NOMO-1 treated with DMSO at 0.1 percent for 48 hours (cell line): ENCODE results near the gene VAMP2.
A peak's percentile ranks its signal among the peaks of the same experiment; 100 is the strongest.

Experiments used
- DNase-seq: peaks from one replicate; lab custom pipeline; 2025; ENCODE audit not compliant: unreplicated experiment; lab: John Stamatoyannopoulos, UW

Gene VAMP2

GRCh38 chr17:8124350-8125153 lies 38.2 kb downstream of the VAMP2 start:
- DNase-seq: no peak

- DNase-seq: no peak
These were observed 38.9 kb downstream of the VAMP2 start, which contains the start of gene HES7 for GRCh38 chr17:8123695-8124349. TSS of gene HES7 (minus strand) at chr17:8124106. CDS start at chr17:8124084, 22 bp downstream.

GRCh38 chr17:8122924-8123694 lies 39.6 kb downstream of the VAMP2 start:
- DNase-seq: no peak

- no peak for DNase-seq
These were observed 40.3 kb downstream of the VAMP2 start for GRCh38 chr17:8122422-8122923.

GRCh38 chr17:8121681-8122421 lies 40.9 kb downstream of the VAMP2 start:
- DNase-seq: peak; percentile 44

GRCh38 chr17:8121407-8121680 lies 41.4 kb downstream of the VAMP2 start:
- no peak for DNase-seq

- DNase-seq: peak; percentile 47
These were observed 42.0 kb downstream of the VAMP2 start for GRCh38 chr17:8120520-8121406.

- DNase-seq: peak; percentile 81
These were observed 42.9 kb downstream of the VAMP2 start for GRCh38 chr17:8119581-8120519.

GRCh38 chr17:8118769-8119580 lies 43.8 kb downstream of the VAMP2 start:
- peak; percentile 63 for DNase-seq

GRCh38 chr17:8117980-8118768 lies 44.6 kb downstream of the VAMP2 start, which contains the start of gene ALOXE3:
TSS of gene ALOXE3 (minus strand) at chr17:8118514. CDS start at chr17:8117990, 524 bp downstream.
- DNase-seq: no peak

GRCh38 chr17:8117367-8117979 lies 45.3 kb downstream of the VAMP2 start:
- no peak for DNase-seq

- DNase-seq: no peak
These were observed 46.0 kb downstream of the VAMP2 start for GRCh38 chr17:8116776-8117175.

- no peak for DNase-seq
These were observed 51.8 kb downstream of the VAMP2 start for GRCh38 chr17:8110907-8111306.

GRCh38 chr17:8110456-8110804 lies 52.3 kb downstream of the VAMP2 start:
- DNase-seq: no peak

- peak; percentile 17 for DNase-seq
These were observed 52.9 kb downstream of the VAMP2 start for GRCh38 chr17:8109661-8110455.
